HG03135 (cell line): Measurements from ENCODE around the gene RABL6.

Experiments
- ATAC-seq: cut with Tn5 transposase; IDR thresholded peaks from one replicate; pipeline ENCODE4 v1.9.1; 2021; ENCODE audit warnings: mild to moderate bottlenecking, moderate library complexity; ENCODE audit not compliant: unreplicated experiment

RABL6 gene

DNA sequence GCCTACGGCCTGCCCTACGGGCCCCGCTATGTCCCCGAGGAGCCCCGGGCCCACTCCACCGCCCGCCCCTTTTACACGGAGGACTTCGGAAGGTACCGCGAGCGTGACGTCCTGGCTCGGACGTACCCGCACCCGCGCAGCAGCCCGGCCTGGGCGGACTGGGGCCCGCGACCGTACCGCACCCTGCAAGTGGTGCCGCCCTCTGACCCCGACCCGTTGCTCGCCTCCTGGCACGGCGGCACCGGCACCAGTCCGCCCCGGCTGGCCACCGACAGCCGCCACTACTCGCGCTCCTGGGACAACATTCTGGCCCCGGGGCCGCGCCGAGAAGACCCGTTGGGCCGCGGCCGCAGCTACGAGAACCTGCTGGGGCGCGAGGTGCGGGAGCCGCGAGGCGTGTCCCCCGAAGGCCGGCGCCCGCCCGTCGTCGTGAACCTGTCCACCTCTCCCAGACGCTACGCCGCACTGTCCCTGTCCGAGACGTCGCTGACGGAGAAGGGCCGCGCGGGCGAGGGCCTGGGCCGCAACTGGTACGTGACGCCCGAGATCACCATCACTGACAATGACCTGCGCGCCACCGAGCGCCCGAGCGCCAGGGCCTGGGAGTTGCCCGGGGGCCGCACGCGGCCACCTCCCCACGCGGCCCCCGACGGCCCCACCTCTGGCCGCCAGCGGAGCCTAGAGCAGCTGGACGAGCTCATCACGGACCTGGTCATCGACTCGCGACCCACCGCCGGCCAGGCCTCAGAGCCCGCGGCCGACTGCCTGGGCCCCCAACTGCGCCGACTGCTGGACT lies 37.9 kb downstream of the RABL6 start:
- ATAC-seq = no peak

DNA sequence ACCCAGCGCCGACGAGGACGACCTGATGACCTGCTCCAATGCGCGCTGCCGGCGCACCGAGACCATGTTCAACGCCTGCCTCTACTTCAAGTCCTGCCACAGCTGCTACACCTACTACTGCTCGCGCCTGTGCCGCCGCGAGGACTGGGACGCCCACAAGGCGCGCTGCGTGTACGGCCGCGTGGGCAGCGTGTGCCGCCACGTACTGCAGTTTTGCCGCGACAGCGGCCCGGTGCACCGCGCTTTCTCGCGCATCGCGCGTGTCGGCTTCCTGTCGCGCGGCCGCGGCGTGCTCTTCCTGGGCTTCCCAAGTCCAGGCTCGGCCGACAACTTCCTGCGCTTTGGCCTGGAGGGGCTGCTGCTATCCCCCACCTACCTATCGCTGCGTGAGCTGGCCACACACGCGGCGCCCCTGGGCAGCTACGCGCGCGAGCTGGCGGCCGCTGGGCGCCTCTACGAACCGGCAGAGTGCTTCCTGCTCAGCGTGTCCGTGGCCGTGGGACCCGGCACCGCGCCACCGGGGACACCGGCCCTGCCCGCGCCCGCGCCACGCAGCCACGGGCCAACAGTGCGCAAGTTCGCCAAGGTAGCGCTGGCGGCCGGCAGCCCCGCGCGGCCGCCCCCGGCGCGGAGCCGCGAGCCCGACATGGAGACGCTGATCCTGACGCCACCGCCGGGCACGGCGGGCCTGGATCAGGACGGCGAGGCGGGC lies 38.8 kb downstream of the RABL6 start:
- no peak for ATAC-seq

DNA sequence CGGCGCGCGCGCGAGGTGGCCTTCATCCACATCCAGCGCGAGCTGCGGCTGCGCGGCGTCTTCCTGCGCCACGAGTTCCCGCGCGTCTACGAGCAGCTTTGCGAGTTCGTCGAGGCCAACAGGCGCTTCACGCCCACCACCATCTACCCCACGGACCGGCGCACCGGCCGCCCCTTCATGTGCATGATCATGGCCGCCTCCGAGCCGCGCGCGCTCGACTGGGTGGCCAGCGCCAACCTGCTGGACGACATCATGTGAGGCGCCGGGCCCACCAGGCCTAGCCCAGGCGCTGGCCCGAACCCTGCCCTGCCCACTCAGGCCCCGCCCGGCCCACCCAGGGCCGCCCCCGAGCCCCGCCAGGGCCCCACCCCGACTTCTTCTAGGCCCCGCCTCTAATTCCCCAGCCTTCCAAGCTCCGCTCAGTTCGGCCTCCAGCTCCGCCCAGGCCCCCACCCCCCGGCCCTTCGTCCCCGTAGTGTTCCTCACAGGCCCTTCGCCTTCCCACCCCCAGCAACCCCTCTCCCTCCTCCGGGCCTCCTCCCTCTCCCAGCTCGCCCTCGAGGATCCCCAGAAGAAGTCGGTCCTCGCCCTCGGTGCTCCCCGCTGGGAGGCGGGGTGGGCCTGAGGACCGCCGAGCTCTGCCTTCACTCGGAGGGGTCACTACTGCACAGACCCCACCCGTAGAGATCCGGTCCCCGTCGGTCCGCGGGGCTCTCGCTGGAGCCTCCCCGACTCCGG lies 39.5 kb downstream of the RABL6 start:
- ATAC-seq = no peak

DNA sequence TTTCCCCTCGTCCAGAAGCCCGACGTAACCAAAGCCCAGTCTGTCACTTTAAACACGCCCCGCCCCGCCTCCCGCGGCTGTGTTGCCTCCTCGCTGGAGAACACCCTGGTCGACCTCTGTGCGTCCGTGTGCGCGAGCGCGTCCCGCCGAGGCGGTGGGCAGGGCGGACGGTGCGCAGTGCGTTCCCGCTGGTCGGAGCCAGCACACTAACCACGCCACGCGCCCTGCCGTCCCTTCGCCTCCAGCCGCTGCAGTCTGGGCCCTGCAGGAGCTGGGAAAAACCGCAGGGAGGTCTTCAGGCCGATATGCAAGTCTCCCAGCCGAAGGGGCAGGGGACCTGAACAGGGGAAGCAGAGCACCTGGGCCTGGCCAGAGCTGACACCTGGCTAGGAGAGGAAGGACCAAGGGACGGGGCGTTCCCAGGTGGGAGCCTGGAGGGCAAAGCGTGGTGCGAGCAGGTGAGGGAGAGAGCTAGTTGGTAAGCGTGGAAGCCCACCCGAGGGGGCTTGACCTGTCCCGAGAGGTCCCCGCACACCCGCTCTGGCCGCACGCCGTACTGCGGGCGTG lies 40.2 kb downstream of the RABL6 start:
- ATAC-seq = no peak

DNA sequence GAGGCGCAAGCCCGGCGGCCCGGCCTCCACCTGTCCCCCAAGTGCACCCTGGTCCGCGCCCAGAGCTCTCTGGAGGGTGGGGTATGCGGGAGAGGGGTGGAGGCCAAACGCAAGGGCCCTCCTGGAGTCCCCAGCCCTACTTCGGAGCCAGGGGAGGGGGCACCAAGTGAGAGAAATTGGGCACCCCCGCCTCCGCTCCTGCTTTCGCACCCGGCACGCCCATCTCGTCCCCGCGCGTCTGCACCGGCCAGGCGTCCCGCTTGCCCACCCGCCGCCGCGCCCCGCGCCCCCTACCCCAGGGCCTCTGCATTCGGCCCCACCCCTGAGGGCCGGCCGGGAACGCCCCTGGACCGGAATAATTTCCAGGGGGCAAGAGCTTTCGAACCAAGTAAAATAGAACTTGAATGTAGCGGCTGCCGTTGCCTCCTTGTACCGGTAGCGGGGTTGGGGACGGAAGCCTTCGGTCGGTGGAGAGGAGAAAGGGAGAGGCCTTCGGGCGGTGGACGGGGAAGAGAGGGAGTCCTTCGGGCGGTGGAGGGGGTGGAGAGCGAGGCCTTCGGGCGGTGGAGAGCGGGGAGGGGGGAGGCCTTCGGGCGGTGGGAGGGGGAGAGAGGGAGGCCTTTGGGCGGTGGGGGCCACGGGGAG lies 40.8 kb downstream of the RABL6 start:
- peak; percentile 0 for ATAC-seq

DNA sequence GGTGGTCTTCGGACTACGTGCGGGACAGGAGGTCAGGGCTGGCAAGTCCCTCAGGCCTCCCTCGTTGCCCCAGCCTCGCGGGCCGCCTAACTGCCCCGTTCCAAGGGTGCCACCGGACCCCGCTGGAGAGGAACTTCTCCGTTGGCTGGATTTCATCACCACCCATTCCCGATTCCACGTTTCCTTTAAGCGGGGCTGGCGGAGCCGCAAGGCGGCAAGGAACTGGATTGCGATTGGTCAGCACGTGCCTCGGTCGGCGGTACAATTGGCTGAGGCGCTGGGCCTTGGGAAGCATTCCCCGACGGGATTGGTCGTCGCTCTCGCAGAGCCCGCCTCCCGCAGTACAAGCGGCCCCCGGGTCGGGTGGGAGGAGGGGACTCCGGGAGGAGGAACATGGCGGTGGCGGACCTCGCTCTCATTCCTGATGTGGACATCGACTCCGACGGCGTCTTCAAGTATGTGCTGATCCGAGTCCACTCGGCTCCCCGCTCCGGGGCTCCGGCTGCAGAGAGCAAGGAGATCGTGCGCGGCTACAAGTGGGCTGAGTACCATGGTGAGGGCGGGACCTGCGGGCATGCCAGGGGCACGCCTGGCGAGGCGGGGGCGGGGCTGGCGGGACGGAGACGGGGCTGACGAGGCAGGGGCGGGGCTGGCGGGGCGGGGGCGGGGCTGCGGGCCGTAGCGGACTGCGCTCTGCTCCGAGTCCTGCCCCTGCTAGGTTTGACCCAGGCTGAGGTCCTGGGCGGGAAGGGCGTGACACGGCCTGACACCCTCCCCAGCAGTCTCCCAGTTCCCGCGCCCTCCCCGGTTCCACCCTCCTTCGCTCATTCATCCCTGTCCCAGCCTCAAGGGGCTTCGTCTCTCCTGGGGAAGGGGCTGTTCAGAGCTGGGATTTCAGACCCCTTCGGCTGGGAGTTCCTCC lies 41.6 kb downstream of the RABL6 start, which contains the start of gene PHPT1:
TSS of gene PHPT1 (plus strand) at position 372 of the 922 bp plus-strand sequence. CDS start at position 394, 22 bp downstream.
- ATAC-seq = peak; percentile 76

DNA sequence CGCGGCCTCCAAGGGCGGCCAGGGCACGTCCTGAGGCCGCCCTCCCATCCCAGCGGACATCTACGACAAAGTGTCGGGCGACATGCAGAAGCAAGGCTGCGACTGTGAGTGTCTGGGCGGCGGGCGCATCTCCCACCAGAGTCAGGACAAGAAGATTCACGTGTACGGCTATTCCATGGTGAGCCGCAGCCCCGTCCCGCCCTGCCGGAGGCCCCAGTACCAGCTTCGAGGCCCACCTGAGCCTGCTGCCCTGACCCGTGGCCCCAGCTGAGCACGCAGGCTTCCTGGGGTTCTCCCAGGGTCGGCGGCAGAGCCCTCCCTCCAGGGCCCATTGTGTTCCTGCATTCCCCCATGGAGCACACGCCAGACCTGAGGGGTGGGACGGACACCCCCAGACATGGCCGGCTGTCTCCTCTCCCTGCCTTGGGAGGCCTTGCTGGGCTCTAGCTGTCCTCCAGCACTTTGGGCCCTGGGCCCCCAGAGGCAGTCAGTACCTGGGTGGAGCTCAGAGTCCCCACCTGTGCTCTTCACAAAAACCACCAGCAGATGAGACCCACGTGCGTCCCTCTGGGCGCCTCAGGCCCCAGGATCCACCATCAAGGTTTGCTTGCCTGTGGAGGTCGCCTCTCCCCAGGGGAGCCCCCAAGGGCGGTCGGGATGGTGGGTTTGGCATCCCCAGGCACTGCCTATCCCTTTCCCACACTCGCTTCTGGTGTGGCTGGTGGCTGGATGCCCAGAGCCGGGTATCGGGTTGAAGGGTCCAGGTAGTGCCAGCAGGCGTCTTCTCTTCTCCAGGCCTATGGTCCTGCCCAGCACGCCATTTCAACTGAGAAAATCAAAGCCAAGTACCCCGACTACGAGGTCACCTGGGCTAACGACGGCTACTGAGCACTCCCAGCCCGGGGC lies 42.5 kb downstream of the RABL6 start:
- no peak for ATAC-seq

DNA sequence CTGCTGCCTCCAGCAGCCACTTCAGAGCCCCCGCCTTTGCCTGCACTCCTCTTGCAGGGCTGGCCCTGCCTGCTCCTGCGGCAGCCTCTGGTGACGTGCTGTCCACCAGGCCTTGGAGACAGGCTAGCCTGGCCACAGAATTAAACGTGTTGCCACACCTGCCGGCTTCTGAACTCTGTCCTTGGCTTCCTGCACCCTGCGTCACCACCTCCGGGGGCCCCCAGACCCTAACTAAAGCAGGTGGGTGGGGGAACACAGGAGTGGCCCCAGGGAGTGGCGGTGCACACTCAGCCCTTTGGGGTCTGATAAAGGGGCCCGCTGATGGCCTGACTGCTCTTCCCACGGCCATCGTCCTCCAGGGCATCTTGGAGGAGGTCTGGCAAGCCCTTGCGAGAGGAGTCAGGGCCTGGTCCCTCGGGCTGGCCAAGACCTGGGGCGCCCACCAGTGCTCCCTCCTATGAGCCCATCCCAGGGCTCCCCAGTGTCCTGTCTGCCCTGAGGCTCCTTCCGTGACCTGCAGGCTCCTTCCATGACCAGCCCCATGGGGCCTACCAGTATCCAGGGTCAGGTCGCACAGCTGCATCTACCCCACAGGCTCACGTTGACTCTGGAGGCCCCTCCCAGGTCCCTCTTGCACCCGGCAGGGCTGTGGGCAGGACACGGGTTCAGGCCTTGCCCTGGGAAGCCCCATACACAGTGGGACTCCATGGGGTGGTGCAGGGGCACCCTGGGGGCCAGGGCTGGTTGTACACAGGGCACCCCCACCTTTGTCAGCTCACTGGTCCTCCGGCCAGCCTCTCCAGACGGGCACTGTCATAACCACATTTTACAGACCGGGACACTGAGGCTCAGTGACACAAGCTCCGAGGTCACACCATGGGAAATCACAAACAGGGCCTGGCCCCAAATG lies 43.4 kb downstream of the RABL6 start:
- ATAC-seq = no peak

DNA sequence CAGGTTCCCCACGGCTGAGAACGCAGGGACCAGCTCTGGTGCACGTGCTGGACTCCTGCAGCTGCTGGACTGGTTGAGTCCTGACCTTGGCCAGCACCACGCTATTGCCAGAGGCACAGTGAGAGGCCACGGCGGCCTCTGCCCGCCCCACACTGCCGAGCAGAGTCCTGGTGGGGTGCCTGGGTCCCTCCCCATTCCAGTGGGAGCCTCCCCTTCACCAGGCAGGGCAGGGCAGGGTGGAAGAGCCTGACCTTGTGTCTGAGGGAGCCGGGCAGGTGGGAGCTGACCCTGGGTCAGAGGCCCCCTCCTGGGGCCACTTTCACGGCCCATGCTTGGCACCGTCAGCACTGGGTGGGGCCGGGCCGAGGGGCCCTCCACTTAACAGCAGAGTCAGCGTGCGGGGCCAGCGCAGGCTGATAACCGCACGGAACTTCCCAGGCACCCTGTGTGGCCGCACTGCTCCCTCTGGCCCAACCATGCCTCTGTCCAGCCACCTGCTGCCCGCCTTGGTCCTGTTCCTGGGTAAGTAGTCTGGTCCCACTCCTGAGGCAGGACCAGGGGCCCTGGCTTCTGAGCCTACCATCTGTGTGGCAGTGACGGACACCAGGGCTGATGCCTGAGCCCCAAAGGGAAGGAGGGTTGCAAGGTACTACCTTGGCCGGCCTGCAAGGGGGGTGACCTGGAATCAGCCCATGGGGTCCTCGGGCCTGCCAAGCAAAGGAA lies 44.4 kb downstream of the RABL6 start, which contains the start of gene MAMDC4:
TSS of gene MAMDC4 (plus strand) at position 406 of the 723 bp plus-strand sequence. CDS start at position 477, 71 bp downstream.
- ATAC-seq = no peak

DNA sequence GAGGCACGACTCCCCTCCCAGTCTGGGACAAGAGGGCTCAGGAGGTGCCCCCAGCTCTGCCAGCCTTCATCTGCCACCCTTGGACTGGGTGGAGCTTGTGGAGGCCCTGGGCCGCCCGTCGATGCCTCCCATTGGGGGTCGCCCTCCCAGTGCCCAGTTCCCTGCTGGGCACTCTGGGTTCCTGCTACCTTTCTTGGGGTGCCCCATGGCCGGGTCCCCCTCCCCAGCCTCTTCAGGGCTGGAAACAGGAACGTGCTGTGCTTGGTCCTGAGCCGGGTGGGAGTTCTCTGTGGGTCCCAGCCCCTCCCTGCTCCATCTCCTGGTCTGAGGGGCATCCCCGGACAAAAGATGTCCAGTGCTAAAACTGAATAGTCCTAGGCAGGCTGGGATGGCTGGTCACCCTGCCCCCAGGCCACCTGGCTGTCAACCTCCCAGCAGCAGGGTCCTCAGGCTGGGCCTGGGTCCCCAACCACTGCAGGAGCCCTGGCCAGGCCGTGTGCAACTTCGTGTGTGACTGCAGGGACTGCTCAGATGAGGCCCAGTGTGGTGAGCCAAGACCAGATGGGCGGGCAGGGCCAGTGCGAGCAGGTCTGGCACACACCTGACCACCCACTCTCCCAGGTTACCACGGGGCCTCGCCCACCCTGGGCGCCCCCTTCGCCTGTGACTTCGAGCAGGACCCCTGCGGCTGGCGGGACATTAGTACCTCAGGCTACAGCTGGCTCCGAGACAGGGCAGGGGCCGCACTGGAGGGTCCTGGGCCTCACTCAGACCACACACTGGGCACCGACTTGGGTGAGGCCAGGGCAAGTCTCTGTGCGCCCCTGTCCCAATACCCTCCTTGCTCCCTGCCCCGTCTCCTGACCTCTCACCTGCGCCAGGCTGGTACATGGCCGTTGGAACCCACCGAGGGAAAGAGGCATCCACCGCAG lies 45.2 kb downstream of the RABL6 start:
- ATAC-seq = no peak

DNA sequence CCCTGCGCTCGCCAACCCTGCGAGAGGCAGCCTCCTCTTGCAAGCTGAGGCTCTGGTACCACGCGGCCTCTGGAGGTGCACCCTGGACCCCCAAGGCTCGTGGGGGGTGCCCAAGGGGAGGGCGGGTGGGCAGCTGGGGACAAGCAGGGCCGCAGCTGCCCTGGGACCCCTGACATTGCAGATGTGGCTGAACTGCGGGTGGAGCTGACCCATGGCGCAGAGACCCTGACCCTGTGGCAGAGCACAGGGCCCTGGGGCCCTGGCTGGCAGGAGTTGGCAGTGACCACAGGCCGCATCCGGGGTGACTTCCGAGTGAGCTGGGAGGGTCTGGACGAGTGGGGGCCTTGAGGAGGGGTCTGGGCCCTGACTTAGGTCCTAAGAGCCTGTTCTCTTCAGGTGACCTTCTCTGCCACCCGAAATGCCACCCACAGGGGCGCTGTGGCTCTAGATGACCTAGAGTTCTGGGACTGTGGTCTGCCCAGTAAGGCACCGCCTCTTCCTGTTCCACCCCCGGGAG lies 45.9 kb downstream of the RABL6 start:
- ATAC-seq = no peak

DNA sequence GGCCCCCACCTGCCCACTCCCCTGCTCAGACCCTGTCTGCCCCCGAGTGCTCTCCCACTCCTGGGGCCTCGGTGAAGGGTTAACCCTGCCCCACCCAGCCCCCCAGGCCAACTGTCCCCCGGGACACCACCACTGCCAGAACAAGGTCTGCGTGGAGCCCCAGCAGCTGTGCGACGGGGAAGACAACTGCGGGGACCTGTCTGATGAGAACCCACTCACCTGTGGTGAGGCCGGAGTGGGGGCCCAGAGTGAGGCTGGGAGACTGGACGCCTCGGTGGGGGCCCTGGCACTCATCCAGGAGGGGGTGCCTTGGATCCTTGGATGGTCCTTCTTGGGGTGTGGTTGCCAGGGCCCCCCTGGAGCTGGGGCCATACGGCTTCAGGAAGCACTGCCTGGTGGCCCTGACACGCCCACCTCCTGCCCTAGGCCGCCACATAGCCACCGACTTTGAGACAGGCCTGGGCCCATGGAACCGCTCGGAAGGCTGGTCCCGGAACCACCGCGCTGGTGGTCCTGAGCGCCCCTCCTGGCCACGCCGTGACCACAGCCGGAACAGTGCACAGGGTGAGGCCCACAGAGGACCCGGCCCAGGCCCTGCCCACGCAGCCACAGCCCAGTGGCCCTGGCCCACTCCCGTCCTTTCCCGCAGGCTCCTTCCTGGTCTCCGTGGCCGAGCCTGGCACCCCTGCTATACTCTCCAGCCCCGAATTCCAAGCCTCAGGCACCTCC lies 46.5 kb downstream of the RABL6 start:
- no peak for ATAC-seq

DNA sequence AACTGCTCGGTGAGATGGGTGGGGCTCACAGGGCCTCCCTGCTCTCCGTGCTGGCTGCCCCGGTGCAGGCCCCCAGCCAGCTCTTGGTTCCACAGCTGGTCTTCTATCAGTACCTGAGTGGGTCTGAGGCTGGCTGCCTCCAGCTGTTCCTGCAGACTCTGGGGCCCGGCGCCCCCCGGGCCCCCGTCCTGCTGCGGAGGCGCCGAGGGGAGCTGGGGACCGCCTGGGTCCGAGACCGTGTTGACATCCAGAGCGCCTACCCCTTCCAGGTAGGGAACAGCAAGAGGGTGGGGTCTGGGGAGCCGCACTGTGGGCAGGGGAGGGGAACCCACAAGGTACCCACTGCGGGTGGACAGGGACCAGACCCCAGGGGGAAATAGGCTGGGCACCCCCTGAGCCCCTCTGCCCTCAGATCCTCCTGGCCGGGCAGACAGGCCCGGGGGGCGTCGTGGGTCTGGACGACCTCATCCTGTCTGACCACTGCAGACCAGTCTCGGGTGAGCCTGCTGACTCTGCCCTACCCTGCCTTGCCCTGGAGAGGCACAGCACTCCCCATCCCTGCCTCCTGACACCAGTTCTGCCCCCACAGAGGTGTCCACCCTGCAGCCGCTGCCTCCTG lies 47.2 kb downstream of the RABL6 start:
- no peak for ATAC-seq

DNA sequence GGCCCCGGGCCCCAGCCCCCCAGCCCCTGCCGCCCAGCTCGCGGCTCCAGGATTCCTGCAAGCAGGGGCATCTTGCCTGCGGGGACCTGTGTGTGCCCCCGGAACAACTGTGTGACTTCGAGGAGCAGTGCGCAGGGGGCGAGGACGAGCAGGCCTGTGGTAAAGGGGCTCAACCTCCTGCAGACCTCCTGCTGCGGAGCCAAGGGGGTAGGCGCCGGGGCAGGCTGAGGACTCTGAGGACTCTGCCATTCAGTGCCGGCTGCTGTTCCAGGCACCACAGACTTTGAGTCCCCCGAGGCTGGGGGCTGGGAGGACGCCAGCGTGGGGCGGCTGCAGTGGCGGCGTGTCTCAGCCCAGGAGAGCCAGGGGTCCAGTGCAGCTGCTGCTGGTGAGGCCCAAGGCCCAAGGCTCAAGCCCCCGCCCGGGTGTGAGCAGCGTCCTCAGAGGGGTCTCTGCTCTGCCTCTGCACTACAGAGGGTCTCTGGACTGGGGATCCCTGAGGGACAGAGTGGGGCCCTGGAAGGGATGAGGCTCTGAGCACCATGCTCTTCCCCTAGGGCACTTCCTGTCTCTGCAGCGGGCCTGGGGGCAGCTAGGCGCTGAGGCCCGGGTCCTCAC lies 47.8 kb downstream of the RABL6 start:
- no peak for ATAC-seq
